KBM-7 (cell line): ENCODE results near the gene MMEL1.

ENCODE experiments used
- DNase-seq: peaks from one replicate; pipeline ENCODE4 v3.0.0-alpha.2; 2015
- in situ Hi-C: fragments of 300-500 bp; cut with MboI; formaldehyde crosslinking; loops from 2 replicates; pipeline ENCODE4 v1.14.3; 2020; ENCODE audit warnings: low sequenced_read_pairs, low pct_unique_long_range_greater_than_20kb, mixed read lengths

MMEL1 gene

GRCh38 chr1:2541619-2542245 is 91.1 kb downstream of the MMEL1 start:
- in situ Hi-C loops = no loop called here
- DNase-seq = no peak

- DNase-seq = no peak
- in situ Hi-C loops = no loop called here
Observed at GRCh38 chr1:2540816-2541492, 91.9 kb downstream of the MMEL1 start.
